CD4-positive, CD25-positive, alpha-beta regulatory T cell (primary cell): Measurements from ENCODE around the gene EDEM3. TPM values are rescaled to one million over a fixed set of nuclear protein-coding genes. Genes with fewer than 3 reads are reported as not detected.

Experiments
- ATAC-seq, 2 donors: fragments of 150-1000 bp; cut with Tn5 transposase; one replicate each; pipeline ENCODE4 v1.10.0; 2021; ENCODE audit warnings: low read depth in 2 of 2, moderate number of reproducible peaks in 2 of 2, moderate library complexity in 1 of 2
- DNase-seq, 3 donors: peaks; one replicate each; pipeline versions ENCODE4 v3.0.0 to v3.0.0-alpha.2; 2012 to 2022; ENCODE audit warnings: mixed read lengths in 1 of 3
- H3K27ac ChIP-seq: one replicate; pipeline ENCODE4 v1.7.0; 2013; ENCODE audit warnings: mild to moderate bottlenecking, low read length; ENCODE audit not compliant: insufficient read depth, poor library complexity, severe bottlenecking
- H3K27me3 ChIP-seq: one replicate; pipeline ENCODE4 v1.7.0; 2013; ENCODE audit warnings: low read length; ENCODE audit not compliant: control insufficient read depth, insufficient read depth
- H3K36me3 ChIP-seq: one replicate; pipeline ENCODE4 v1.7.0; 2013; ENCODE audit warnings: mild to moderate bottlenecking, low read length, moderate library complexity; ENCODE audit not compliant: control insufficient read depth, insufficient read depth
- H3K4me1 ChIP-seq: 2 replicates; pipeline ENCODE4 v1.7.0; 2013; ENCODE audit warnings: mild to moderate bottlenecking, low read length; ENCODE audit not compliant: insufficient read depth, control insufficient read depth, poor library complexity, severe bottlenecking
- H3K4me3 ChIP-seq: one replicate; pipeline ENCODE4 v1.7.0; 2013; ENCODE audit warnings: low read depth, mild to moderate bottlenecking, low read length, moderate library complexity
- H3K9me3 ChIP-seq, 2 experiments: 1 replicate in 1 of 2; 2 replicates in 1 of 2; pipeline ENCODE4 v1.7.0; 2013; ENCODE audit warnings: low read length in 2 of 2, mild to moderate bottlenecking in 1 of 2, moderate library complexity in 1 of 2; ENCODE audit not compliant: control insufficient read depth in 2 of 2
- H3K27ac Mint-ChIP-seq, 3 donors: one replicate each; pipeline ENCODE4 v1.8.0; 2020 to 2022; ENCODE audit warnings: mild to moderate bottlenecking in 3 of 3, mixed read lengths in 3 of 3, moderate library complexity in 2 of 3
- H3K27me3 Mint-ChIP-seq: one replicate; pipeline ENCODE4 v1.8.0; 2022; ENCODE audit warnings: mild to moderate bottlenecking, mixed read lengths
- H3K36me3 Mint-ChIP-seq: one replicate; pipeline ENCODE4 v1.8.0; 2020; ENCODE audit warnings: mixed read lengths
- H3K4me1 Mint-ChIP-seq, 4 donors: one replicate each; pipeline ENCODE4 v1.8.0; 2020 to 2022; ENCODE audit warnings: mixed read lengths in 4 of 4, mild to moderate bottlenecking in 1 of 4
- H3K4me3 Mint-ChIP-seq, 4 donors: one replicate each; pipeline ENCODE4 v1.8.0; 2020 to 2022; ENCODE audit warnings: mild to moderate bottlenecking in 4 of 4, mixed read lengths in 4 of 4, moderate library complexity in 3 of 4
- H3K9me3 Mint-ChIP-seq, 7 donors: one replicate each; pipeline ENCODE4 v1.8.0; 2020 to 2022; ENCODE audit warnings: mixed read lengths in 7 of 7, mild to moderate bottlenecking in 3 of 7, moderate library complexity in 2 of 7
- polyA plus RNA-seq, 4 donors: library from polyadenylated mRNA; unstranded; fragments of 300-500 nt; fragmentation: Illumina TruSeq; gene quantifications; one replicate each; pipeline ENCODE4 v1.2.3, GENCODE V29; 2021
- total RNA-seq: library from RNA; stranded (reverse); gene quantifications from one replicate; pipeline ENCODE4 v1.2.3, GENCODE V29; 2022

EDEM3 gene
- total and polyA plus RNA-seq, 5 donors from 2014 or later: 11.0 to 38.5 (median 16.7) TPM

DNA sequence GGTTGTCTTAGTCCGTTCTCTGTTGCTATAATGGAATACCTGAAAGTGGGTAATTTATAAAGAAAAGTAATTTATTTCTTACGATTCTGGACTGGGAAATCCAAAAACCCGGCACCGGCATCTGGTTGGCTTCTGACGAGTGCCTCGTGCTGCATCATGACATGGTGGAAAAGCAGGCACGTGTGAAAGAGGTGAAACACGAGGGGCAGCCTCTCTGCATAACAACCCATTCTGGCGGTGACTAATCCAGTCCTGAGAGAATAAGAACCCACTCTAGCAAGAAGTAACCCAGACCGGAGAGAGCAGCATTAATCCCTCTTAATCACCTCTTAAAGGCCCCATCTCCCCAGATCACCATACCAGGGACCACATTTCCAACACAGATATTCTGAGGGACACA is 2.7 kb upstream of the EDEM3 start:
- Histone ChIP-seq H3K36me3 (no peaks in the 10 kb centered on the region), H3K27me3 (no peaks in the 10 kb centered on the region), H3K9me3 (no peaks in the 10 kb centered on the region), H3K27ac (no peak overlapping the region), H3K4me1 (peaks cover 23% of the 10 kb centered on the region), H3K4me3 (no peak overlapping the region)
- ATAC-seq (no peak), DNase-seq (no peak)
- no peaks in the 10 kb centered on the region for H3K9me3 Mint-ChIP-seq
- H3K27me3 Mint-ChIP-seq: no peaks in the 10 kb centered on the region
- H3K4me3 Mint-ChIP-seq: peak overlapping the region in 1 of 4 donors; percentile 94
- no peak overlapping the region for H3K27ac Mint-ChIP-seq
- H3K36me3 Mint-ChIP-seq: peaks cover 3% of the 10 kb centered on the region
- peaks cover 12 to 34% (median 25%) of the 10 kb centered on the region in 4 donors for H3K4me1 Mint-ChIP-seq

DNA sequence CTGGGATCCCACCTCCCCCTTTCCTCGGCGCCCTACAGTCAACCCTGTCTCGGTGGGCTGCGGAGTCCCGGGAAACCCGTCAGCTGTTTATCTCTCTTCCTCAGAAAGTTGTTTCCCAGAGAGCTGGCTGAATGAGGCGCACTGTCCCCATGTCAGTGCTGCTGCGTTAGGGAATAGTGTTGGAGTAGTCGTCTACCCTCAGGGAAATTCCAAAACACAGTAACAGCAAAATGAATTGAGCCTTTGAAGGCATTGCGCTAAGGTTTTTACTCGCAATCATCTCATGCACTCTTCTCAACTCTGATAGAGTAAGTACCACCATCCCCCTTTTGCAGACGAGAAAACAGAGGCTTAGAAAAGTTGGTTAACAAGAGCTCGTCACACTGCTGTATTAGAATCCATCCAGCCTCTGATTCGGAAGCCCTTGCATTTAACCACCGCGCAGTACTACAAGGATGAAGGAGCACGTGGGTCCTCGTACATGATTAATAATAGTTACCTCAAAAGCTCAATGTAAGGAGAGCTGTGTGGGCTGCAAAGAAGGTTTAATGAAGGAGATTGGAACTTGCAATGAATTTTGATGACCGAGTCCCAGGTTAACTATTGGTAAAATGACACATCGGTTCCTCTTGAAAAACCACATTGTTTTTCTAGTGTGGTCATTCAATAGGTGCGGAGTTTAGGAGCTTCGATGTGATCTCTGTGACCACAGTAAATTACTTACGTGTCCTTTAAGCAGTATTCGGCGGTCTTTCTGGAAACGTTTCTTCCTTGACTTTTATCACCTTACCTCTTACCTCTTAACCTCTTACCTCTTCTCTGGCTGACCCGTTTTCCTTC is 788 bp upstream of the EDEM3 start:
- H3K9me3 Mint-ChIP-seq: no peaks in the 10 kb centered on the region
- DNase-seq (peak in 1 of 3 donors; percentile 56), ATAC-seq (no peak)
- H3K9me3 ChIP-seq: no peaks in the 10 kb centered on the region
- H3K27me3 ChIP-seq: no peaks in the 10 kb centered on the region
- peaks cover 28% of the 10 kb centered on the region for H3K4me1 ChIP-seq
- no peaks in the 10 kb centered on the region for H3K27me3 Mint-ChIP-seq
- H3K36me3 ChIP-seq: no peaks in the 10 kb centered on the region
- H3K4me3 Mint-ChIP-seq: peak overlapping the region; percentile 94 to 96 (median 95)
- H3K4me3 ChIP-seq: peak overlapping the region; percentile 99
- peaks cover 7% of the 10 kb centered on the region for H3K36me3 Mint-ChIP-seq
- H3K4me1 Mint-ChIP-seq: peaks cover 20 to 53% (median 38%) of the 10 kb centered on the region in 4 donors
- peak overlapping the region; percentile 94 for H3K27ac ChIP-seq
- peak overlapping the region; percentile 84 to 97 (median 95) for H3K27ac Mint-ChIP-seq

DNA sequence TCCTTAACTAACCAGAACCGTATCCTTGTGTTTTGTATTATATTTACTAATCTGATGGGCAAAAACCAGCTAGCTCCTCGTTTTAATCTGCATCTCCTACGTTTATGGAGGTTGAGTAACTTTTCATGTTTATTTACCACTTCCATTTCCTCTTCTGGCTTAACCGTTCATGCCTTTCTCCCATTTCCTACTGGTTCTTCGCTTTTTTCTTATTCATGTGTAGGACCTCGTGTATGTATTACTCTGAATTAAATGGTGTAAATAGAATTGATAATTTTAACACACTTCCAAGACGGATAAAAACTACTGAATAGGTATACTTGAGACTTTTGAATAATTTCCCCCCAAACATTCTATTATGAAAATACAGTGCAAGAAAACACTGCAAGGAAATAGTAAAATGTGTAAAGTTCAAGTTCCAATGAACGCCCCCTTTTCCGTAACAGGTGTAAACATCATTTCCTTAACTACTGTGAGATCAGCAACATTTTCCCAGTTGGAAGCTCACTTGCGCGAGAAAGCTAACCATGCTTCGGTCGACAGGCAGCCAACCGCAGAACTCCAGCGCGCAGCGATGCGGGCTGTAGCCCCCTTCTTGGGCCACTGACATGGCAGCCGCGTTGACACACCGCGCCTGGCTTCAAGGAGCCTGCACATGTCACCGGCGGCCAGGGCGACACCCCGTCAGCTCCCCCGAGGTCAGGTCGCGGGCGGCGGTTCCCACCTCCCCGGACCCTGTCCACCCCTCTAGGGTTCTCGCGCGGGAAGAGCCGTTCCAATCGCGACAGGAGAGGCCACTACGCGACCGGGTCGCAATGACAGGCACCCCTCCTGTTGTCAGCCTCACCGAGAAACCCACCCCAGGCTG is 816 bp downstream of the EDEM3 start:
- H3K4me1 ChIP-seq: peaks cover 37% of the 10 kb centered on the region
- Mint-ChIP-seq H3K36me3 (peaks cover 3% of the 10 kb centered on the region), H3K9me3 (no peaks in the 10 kb centered on the region), H3K4me1 (peaks cover 26 to 63% (median 50%) of the 10 kb centered on the region in 4 donors), H3K27me3 (no peaks in the 10 kb centered on the region), H3K4me3 (peak overlapping the region; percentile 94 to 96 (median 95)), H3K27ac (peak overlapping the region; percentile 72 to 97 (median 95))
- ATAC-seq (no peak), DNase-seq (peak in 2 of 3 donors; percentile 34 to 59)
- H3K9me3 ChIP-seq: no peaks in the 10 kb centered on the region
- H3K4me3 ChIP-seq: peak overlapping the region; percentile 99
- H3K27me3 ChIP-seq: no peaks in the 10 kb centered on the region
- H3K27ac ChIP-seq: peak overlapping the region; percentile 94
- no peaks in the 10 kb centered on the region for H3K36me3 ChIP-seq

GRCh38 chr1:184753117-184753516 is 1.5 kb downstream of the EDEM3 start:
- Mint-ChIP-seq H3K4me3 (peak overlapping the region; percentile 94 to 96 (median 95)), H3K36me3 (peaks cover 3% of the 10 kb centered on the region), H3K27me3 (no peaks in the 10 kb centered on the region), H3K4me1 (peaks cover 26 to 68% (median 50%) of the 10 kb centered on the region in 4 donors), H3K9me3 (no peaks in the 10 kb centered on the region), H3K27ac (peak overlapping the region; percentile 72 to 97 (median 95))
- peaks cover 39% of the 10 kb centered on the region for H3K4me1 ChIP-seq
- no peaks in the 10 kb centered on the region for H3K9me3 ChIP-seq
- H3K36me3 ChIP-seq: no peaks in the 10 kb centered on the region
- ATAC-seq (no peak), DNase-seq (no peak)
- H3K27ac ChIP-seq: peak overlapping the region; percentile 94
- peak overlapping the region; percentile 99 for H3K4me3 ChIP-seq
- H3K27me3 ChIP-seq: no peaks in the 10 kb centered on the region

DNA sequence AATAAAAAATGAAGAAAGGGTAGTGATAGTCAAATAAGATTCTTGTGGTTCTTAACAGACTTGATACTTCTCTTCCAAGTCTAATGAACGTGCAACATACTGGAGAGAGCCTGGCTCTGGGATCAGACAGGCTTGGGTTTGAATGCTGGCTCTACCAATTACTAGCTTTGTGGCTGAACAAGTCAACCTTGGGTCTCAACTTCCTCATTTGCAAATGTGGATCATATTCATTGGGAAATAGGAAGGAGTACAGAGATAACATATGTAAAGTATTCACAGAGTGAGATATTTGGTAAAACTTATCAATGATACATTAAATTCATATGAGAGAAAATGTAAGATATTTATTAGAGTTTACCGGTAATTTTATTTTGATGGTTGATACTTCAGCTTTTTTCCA is 2.0 kb downstream of the EDEM3 start:
- Mint-ChIP-seq H3K9me3 (no peaks in the 10 kb centered on the region), H3K4me3 (peak overlapping the region; percentile 94 to 96 (median 95)), H3K27me3 (no peaks in the 10 kb centered on the region), H3K27ac (peak overlapping the region; percentile 66 to 97 (median 95)), H3K36me3 (peaks cover 3% of the 10 kb centered on the region), H3K4me1 (peaks cover 29 to 72% (median 53%) of the 10 kb centered on the region in 4 donors)
- DNase-seq (no peak), ATAC-seq (no peak)
- H3K27me3 ChIP-seq: no peaks in the 10 kb centered on the region
- H3K9me3 ChIP-seq: no peaks in the 10 kb centered on the region
- H3K27ac ChIP-seq: no peak overlapping the region
- peaks cover 40% of the 10 kb centered on the region for H3K4me1 ChIP-seq
- H3K4me3 ChIP-seq: peak overlapping the region; percentile 99
- H3K36me3 ChIP-seq: no peaks in the 10 kb centered on the region

GRCh38 chr1:184748740-184749139 is 5.9 kb downstream of the EDEM3 start:
- Histone ChIP-seq H3K27me3 (no peaks in the 10 kb centered on the region), H3K9me3 (no peaks in the 10 kb centered on the region), H3K27ac (no peak overlapping the region), H3K4me1 (peaks cover 69% of the 10 kb centered on the region), H3K36me3 (no peaks in the 10 kb centered on the region), H3K4me3 (peak overlapping the region; percentile 16)
- no peaks in the 10 kb centered on the region for H3K9me3 Mint-ChIP-seq
- DNase-seq (no peak), ATAC-seq (no peak)
- peaks cover 7% of the 10 kb centered on the region for H3K36me3 Mint-ChIP-seq
- H3K27ac Mint-ChIP-seq: peak overlapping the region in 1 of 3 donors; percentile 69
- peaks cover 55 to 96% (median 71%) of the 10 kb centered on the region in 4 donors for H3K4me1 Mint-ChIP-seq
- no peaks in the 10 kb centered on the region for H3K27me3 Mint-ChIP-seq
- H3K4me3 Mint-ChIP-seq: no peak overlapping the region

DNA sequence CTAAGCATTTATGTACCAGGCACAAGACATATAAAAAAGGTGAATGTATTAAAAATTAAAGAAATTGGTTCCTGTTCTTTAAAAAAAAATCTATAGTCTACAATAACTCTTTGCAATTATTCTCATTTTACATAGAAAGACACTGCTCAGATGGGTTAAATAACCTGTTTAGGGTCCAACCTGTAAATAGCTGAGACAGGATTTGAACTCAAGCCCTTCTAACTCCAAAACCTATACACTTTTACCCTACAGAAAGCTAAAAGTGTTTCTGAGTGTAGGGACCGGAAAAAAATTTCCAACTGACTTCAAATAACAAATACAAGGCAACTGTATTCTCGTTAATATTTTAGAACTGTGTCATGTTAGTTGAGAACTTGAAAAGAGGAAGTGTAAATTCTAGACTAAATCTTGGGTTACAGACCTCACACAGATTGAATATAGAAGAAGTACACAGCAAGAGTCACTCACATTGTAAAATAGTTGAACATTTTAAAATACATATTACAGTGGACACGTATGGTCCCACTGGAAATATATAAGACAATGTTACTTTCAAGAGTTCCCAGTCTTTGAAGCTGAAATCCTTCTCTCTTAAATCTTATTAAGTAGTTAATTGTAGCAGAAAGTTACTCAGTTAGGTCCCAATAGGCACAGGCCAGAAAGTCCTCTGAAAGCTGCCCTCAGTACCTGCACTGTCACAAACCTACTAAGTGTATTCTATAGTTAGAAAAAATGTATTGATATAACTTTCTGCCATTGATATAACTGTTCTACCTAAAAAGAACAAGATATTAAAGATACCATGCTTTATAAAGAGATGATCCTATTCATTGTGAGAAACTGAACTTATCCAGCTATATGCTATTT is 7.3 kb downstream of the EDEM3 start:
- Mint-ChIP-seq H3K9me3 (no peaks in the 10 kb centered on the region), H3K27me3 (no peaks in the 10 kb centered on the region), H3K4me1 (peaks cover 53 to 94% (median 68%) of the 10 kb centered on the region in 4 donors), H3K36me3 (peaks cover 7% of the 10 kb centered on the region), H3K4me3 (peak overlapping the region in 2 of 4 donors; percentile 21 to 47), H3K27ac (peak overlapping the region; percentile 25 to 91 (median 90))
- no peaks in the 10 kb centered on the region for H3K9me3 ChIP-seq
- H3K27ac ChIP-seq: peak overlapping the region; percentile 85
- ATAC-seq: no peak
- no peak for DNase-seq
- H3K36me3 ChIP-seq: no peaks in the 10 kb centered on the region
- peaks cover 68% of the 10 kb centered on the region for H3K4me1 ChIP-seq
- peak overlapping the region; percentile 24 for H3K4me3 ChIP-seq
- no peaks in the 10 kb centered on the region for H3K27me3 ChIP-seq
